Adrenal gland (tissue), 12 donors: ENCODE measurements around the gene COL18A1. TPM values are rescaled to one million over a fixed set of nuclear protein-coding genes. Genes with fewer than 3 reads are reported as not detected.

Experiments
- DNase-seq, 7 donors: peaks; one replicate each; pipeline ENCODE4 v3.0.0-alpha.2; 2019 to 2020
- H3K27ac ChIP-seq, 5 donors: fragments of 200-600 bp; sonication (generic) in 4 of 5; 1 replicate in 3 of 5; 2 replicates in 2 of 5; pipeline versions ENCODE4 v1.5.1 to v1.8.0; 2016 to 2020; ENCODE audit warnings: mild to moderate bottlenecking in 1 of 5
- H3K27me3 ChIP-seq: fragments of 200-600 bp; 2 replicates; pipeline ENCODE4 v1.8.0; 2021
- H3K36me3 ChIP-seq, 2 donors: fragments of 200-600 bp; replicated peaks in 1 of 2; 1 replicate in 1 of 2; 2 replicates in 1 of 2; pipeline versions ENCODE4 v1.5.1 to v1.8.0; 2018 to 2022
- H3K4me1 ChIP-seq, 2 donors: fragments of 200-600 bp; replicated peaks in 1 of 2; 1 replicate in 1 of 2; 2 replicates in 1 of 2; pipeline versions ENCODE4 v1.5.1 to v1.8.0; 2018 to 2021
- H3K4me3 ChIP-seq, 4 donors: fragments of 200-600 bp; sonication (generic) in 3 of 4; one replicate each; pipeline ENCODE4 v1.5.1; 2016 to 2018
- H3K9me3 ChIP-seq, 3 donors: fragments of 200-600 bp; sonication (generic) in 1 of 3; replicated peaks in 1 of 3; 1 replicate in 2 of 3; 2 replicates in 1 of 3; pipeline versions ENCODE4 v1.5.1 to v1.8.0; 2016 to 2021
- CTCF ChIP-seq, 6 experiments: fragments of 450-650 bp in 4 of 6; fragments of 200-600 bp in 2 of 6; sonication (generic) in 1 of 6; IDR thresholded peaks; 1 replicate in 5 of 6; 2 replicates in 1 of 6; pipeline versions ENCODE4 v1.5.1 to v1.8.0; 2016 to 2021; ENCODE audit warnings: antibody characterized with exemption in 6 of 6, mild to moderate bottlenecking in 2 of 6, moderate library complexity in 1 of 6
- POLR2A ChIP-seq, 2 donors: fragments of 450-650 bp; IDR thresholded peaks; one replicate each; pipeline ENCODE4 v1.6.1; 2017; ENCODE audit warnings: antibody characterized with exemption in 2 of 2, mild to moderate bottlenecking in 2 of 2, moderate library complexity in 1 of 2
- WGBS, 4 donors: extraction: QIAGEN DNeasy Blood & Tissue Kit in 2 of 4; methylation state at CpG; one replicate each; pipeline versions ENCODE4 v1.1.5 to v1.1.7; 2013 to 2017; 5-methylcytosine and 5-hydroxymethylcytosine counted together
- intact Hi-C, 2 donors: fragments of 100-400 bp; cut with DNase I; formaldehyde crosslinking; loops; one replicate each; pipeline versions ENCODE4 v1.14.1 to v1.15.0; 2022 to 2023
- polyA plus RNA-seq, 3 donors: library from polyadenylated mRNA; stranded (reverse); fragments of 200-250 nt in 2 of 3; fragments of 350-450 nt in 1 of 3; fragmentation: Illumina TruSeq in 1 of 3; extraction: RNeasy Lipid Tissue Mini Kit (QIAGEN cat#74804) in 1 of 3; gene quantifications; one replicate each; pipeline ENCODE4 v1.2.3, GENCODE V29; 2013 to 2014
- total RNA-seq, 9 donors: library from RNA; depleted of rRNA in 4 of 9; stranded (reverse); fragments of >200 nt in 4 of 9; fragments of 120-200 nt in 1 of 9; fragmentation: NEBNext Ultra II Directional in 1 of 9; extraction: Animal tissue kit (Norgen Biotek cat#: 25700) in 1 of 9; gene quantifications; one replicate each; pipeline versions ENCODE4 v1.1.0 to v1.2.4, GENCODE V29; 2013 to 2023
- donor health status: healthy with polysubstance abuse.
- donor health status: Bipolar disorder and iron deficiency.
- donor health status: DM: yes; HTN: yes; CAD: no.
- donor health status: DM: no; HTN: no; CAD: no.
- donor health status: DM: no; HTN: no; CAD: no.
- donor health status: DM: yes; HTN: yes; CAD: no.

COL18A1 gene
- total and polyA plus RNA-seq, 12 donors = 10.9 to 244 (median 141) TPM

GRCh38 chr21:45356653-45357435 is 48.1 kb upstream of the COL18A1 start:
- no peaks in the 10 kb centered on the region for H3K27me3 ChIP-seq
- H3K27ac ChIP-seq = peak overlapping the region in 3 of 5 donors; percentile 32 to 80 (median 80)
- no peak for TF ChIP-seq POLR2A (IDR thresholded peaks at IDR 0.05)
- no peak for TF ChIP-seq CTCF (IDR thresholded peaks at IDR 0.05)
- DNase-seq = no peak
- WGBS, 4 donors = 64 to 70% (median 68%) methylated on average over 18 to 20 of the region's 20 CpGs
- H3K4me1 ChIP-seq = no peaks in the 10 kb centered on the region
- intact Hi-C loops = no loop called here
- H3K4me3 ChIP-seq = no peak overlapping the region
- no peaks in the 10 kb centered on the region for H3K36me3 ChIP-seq
- no peaks in the 10 kb centered on the region for H3K9me3 ChIP-seq

GRCh38 chr21:45357436-45358260 is 47.3 kb upstream of the COL18A1 start:
- Histone ChIP-seq H3K9me3 (no peaks in the 10 kb centered on the region), H3K4me1 (no peaks in the 10 kb centered on the region), H3K27ac (peak overlapping the region in 3 of 5 donors; percentile 32 to 80 (median 80)), H3K4me3 (no peak overlapping the region), H3K36me3 (no peaks in the 10 kb centered on the region), H3K27me3 (no peaks in the 10 kb centered on the region)
- 79 to 87% (median 81%) methylated on average over 33 to 41 of the region's 41 CpGs for WGBS, 4 donors
- TF ChIP-seq POLR2A (IDR thresholded peaks at IDR 0.05) (no peak), CTCF (IDR thresholded peaks at IDR 0.05) (no peak)
- DNase-seq = peak in 1 of 7 donors; percentile 66
- intact Hi-C loops = no loop called here

GRCh38 chr21:45358261-45358670 is 46.7 kb upstream of the COL18A1 start:
- H3K9me3 ChIP-seq = no peaks in the 10 kb centered on the region
- no peaks in the 10 kb centered on the region for H3K4me1 ChIP-seq
- TF ChIP-seq POLR2A (IDR thresholded peaks at IDR 0.05) (no peak), CTCF (IDR thresholded peaks at IDR 0.05) (no peak)
- no peak for DNase-seq
- H3K36me3 ChIP-seq = no peaks in the 10 kb centered on the region
- no peak overlapping the region for H3K4me3 ChIP-seq
- no peaks in the 10 kb centered on the region for H3K27me3 ChIP-seq
- H3K27ac ChIP-seq = peak overlapping the region in 3 of 5 donors; percentile 32 to 80 (median 80)
- intact Hi-C loops = no loop called here
- WGBS, 4 donors = 85 to 94% (median 88%) methylated on average over 11 to 15 of the region's 15 CpGs

- TF ChIP-seq CTCF (IDR thresholded peaks at IDR 0.05) (no peak), POLR2A (IDR thresholded peaks at IDR 0.05) (no peak)
- peak overlapping the region in 1 of 5 donors; percentile 80 for H3K27ac ChIP-seq
- 79 to 96% (median 91%) methylated on average over 10 to 13 of the region's 13 CpGs for WGBS, 4 donors
- no peak for DNase-seq
- no peaks in the 10 kb centered on the region for H3K9me3 ChIP-seq
- intact Hi-C loops = no loop called here
- H3K4me3 ChIP-seq = no peak overlapping the region
- no peaks in the 10 kb centered on the region for H3K36me3 ChIP-seq
- no peaks in the 10 kb centered on the region for H3K27me3 ChIP-seq
- H3K4me1 ChIP-seq = peaks cover 3 to 4% of the 10 kb centered on the region in 2 donors
Measured at GRCh38 chr21:45358711-45359310, 46.2 kb upstream of the COL18A1 start.
